ENCODE data around the gene PSTPIP1.

- TF ChIP-seq, protein P1, sequence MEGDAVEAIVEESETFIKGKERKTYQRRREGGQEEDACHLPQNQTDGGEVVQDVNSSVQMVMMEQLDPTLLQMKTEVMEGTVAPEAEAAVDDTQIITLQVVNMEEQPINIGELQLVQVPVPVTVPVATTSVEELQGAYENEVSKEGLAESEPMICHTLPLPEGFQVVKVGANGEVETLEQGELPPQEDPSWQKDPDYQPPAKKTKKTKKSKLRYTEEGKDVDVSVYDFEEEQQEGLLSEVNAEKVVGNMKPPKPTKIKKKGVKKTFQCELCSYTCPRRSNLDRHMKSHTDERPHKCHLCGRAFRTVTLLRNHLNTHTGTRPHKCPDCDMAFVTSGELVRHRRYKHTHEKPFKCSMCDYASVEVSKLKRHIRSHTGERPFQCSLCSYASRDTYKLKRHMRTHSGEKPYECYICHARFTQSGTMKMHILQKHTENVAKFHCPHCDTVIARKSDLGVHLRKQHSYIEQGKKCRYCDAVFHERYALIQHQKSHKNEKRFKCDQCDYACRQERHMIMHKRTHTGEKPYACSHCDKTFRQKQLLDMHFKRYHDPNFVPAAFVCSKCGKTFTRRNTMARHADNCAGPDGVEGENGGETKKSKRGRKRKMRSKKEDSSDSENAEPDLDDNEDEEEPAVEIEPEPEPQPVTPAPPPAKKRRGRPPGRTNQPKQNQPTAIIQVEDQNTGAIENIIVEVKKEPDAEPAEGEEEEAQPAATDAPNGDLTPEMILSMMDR (conservative IDR thresholded peaks at IDR 0.05; ENCODE audit: low read length): no peak
- TF ChIP-seq EZH2phosphoT487 (IDR thresholded peaks at IDR 0.05; ENCODE audit: borderline replicate concordance): no peak
Measured at GRCh38 chr15:77042955-77043920, 48.3 kb downstream of the PSTPIP1 start.
